Thyroid gland (tissue), 4 donors: ENCODE results near the gene DZANK1.

ENCODE experiments used
- CTCF ChIP-seq, 6 experiments: fragments of 200-600 bp in 3 of 6; fragments of 450-650 bp in 3 of 6; sonication (generic) in 3 of 6; IDR thresholded peaks; one replicate each; pipeline ENCODE4 v1.5.1; 2016 to 2019; ENCODE audit warnings: antibody characterized with exemption in 6 of 6, mild to moderate bottlenecking in 2 of 6, inconsistent platforms in 1 of 6, moderate library complexity in 1 of 6
- POLR2A ChIP-seq, 2 donors: fragments of 450-650 bp; IDR thresholded peaks; one replicate each; pipeline ENCODE4 v1.6.1; 2017; ENCODE audit warnings: antibody characterized with exemption in 2 of 2, mild to moderate bottlenecking in 2 of 2, moderate library complexity in 1 of 2

GRCh38 chr20:18372296-18372695 lies 94.5 kb downstream of the DZANK1 start:
- TF ChIP-seq CTCF (IDR thresholded peaks at IDR 0.05) (no peak), POLR2A (IDR thresholded peaks at IDR 0.05) (no peak)
